CD4-positive, alpha-beta T cell (primary cell): Measurements from ENCODE around the gene SURF2. TPM values are rescaled to one million over a fixed set of nuclear protein-coding genes. Genes with fewer than 3 reads are reported as not detected.

ENCODE experiments used
- ATAC-seq: fragments of 200-7000 bp; cut with Tn5 transposase; one replicate; pipeline ENCODE4 v1.10.0; 2022; ENCODE audit warnings: mild to moderate bottlenecking; ENCODE audit not compliant: poor library complexity
- CTCF ChIA-PET: fragments of 350-600 bp; sonication (Branson Sonifier 250); formaldehyde crosslinking; loops from one replicate; lab custom pipeline; 2021; ENCODE audit warnings: antibody characterized with exemption, inconsistent platforms; lab: Charles Lee
- POLR2A ChIA-PET: fragments of 350-600 bp; sonication (Branson Sonifier 250); formaldehyde crosslinking; loops from one replicate; lab custom pipeline; 2021; ENCODE audit warnings: antibody characterized with exemption, inconsistent platforms; lab: Charles Lee
- DNase-seq, 14 experiments: peaks; one replicate each; pipeline ENCODE4 v3.0.0-alpha.2; 2013 to 2020; ENCODE audit warnings: mixed read lengths in 2 of 14
- H3K27ac ChIP-seq, 2 donors: one replicate each; pipeline versions ENCODE4 v1.5.1 to v1.7.0; 2013; ENCODE audit warnings: low read length in 2 of 2, low read depth in 1 of 2, mild to moderate bottlenecking in 1 of 2
- H3K27me3 ChIP-seq, 2 experiments: 1 replicate in 1 of 2; 2 replicates in 1 of 2; pipeline versions ENCODE4 v1.6.1 to v1.7.0; 2013; ENCODE audit warnings: low read length in 2 of 2, control low read depth in 1 of 2, mild to moderate bottlenecking in 1 of 2, moderate library complexity in 1 of 2; ENCODE audit not compliant: insufficient read depth in 2 of 2, control insufficient read depth in 1 of 2
- H3K36me3 ChIP-seq: one replicate; pipeline ENCODE4 v1.6.1; 2013; ENCODE audit warnings: low read length, control low read depth; ENCODE audit not compliant: insufficient read depth
- H3K4me1 ChIP-seq: one replicate; pipeline ENCODE4 v1.6.1; 2013; ENCODE audit warnings: low read length, control low read depth; ENCODE audit not compliant: insufficient read depth
- H3K4me3 ChIP-seq: one replicate; pipeline ENCODE4 v1.5.1; 2013; ENCODE audit warnings: mild to moderate bottlenecking, low read length, moderate library complexity
- H3K9me3 ChIP-seq, 2 experiments: 1 replicate in 1 of 2; 2 replicates in 1 of 2; pipeline versions ENCODE4 v1.6.1 to v1.7.0; 2013; ENCODE audit warnings: low read length in 2 of 2, mild to moderate bottlenecking in 2 of 2, control low read depth in 1 of 2, moderate library complexity in 1 of 2; ENCODE audit not compliant: control insufficient read depth in 1 of 2, insufficient read depth in 1 of 2
- H3K27ac Mint-ChIP-seq: one replicate; pipeline ENCODE4 v1.8.0; 2020; ENCODE audit warnings: mixed read lengths
- H3K27me3 Mint-ChIP-seq: one replicate; pipeline ENCODE4 v1.8.0; 2021; ENCODE audit warnings: mixed read lengths
- H3K36me3 Mint-ChIP-seq: one replicate; pipeline ENCODE4 v1.8.0; 2021; ENCODE audit warnings: low read depth, mixed read lengths
- H3K4me1 Mint-ChIP-seq: one replicate; pipeline ENCODE4 v1.8.0; 2021; ENCODE audit warnings: low read depth, mixed read lengths
- H3K4me3 Mint-ChIP-seq: one replicate; pipeline ENCODE4 v1.8.0; 2020; ENCODE audit warnings: mild to moderate bottlenecking, mixed read lengths
- H3K9me3 Mint-ChIP-seq: one replicate; pipeline ENCODE4 v1.8.0; 2020; ENCODE audit warnings: mixed read lengths
- intact Hi-C, 2 experiments: fragments of 100-400 bp; cut with DNase I in 1 of 2; cut with micrococcal nuclease in 1 of 2; formaldehyde crosslinking; loops; one replicate each; pipeline versions ENCODE4 v1.15.1 to v1.9.0; 2023 to 2025; cut with DNase I, micrococcal nuclease
- total RNA-seq, 174 experiments: library from RNA in 2 of 174; stranded (reverse) in 2 of 174; gene quantifications; one replicate each; pipeline ENCODE4 v1.2.3 and lab custom pipeline; 2021 to 2026
- TF ChIP-seq, protein P1 (sequence below): fragments of 200-600 bp; IDR thresholded peaks from one replicate; pipeline ENCODE4 v1.8.0; 2022; ENCODE audit warnings: antibody characterized with exemption, mild to moderate bottlenecking

SURF2 gene
- total RNA-seq, 2 experiments from 2014 or later = 12.7 TPM

DNA sequence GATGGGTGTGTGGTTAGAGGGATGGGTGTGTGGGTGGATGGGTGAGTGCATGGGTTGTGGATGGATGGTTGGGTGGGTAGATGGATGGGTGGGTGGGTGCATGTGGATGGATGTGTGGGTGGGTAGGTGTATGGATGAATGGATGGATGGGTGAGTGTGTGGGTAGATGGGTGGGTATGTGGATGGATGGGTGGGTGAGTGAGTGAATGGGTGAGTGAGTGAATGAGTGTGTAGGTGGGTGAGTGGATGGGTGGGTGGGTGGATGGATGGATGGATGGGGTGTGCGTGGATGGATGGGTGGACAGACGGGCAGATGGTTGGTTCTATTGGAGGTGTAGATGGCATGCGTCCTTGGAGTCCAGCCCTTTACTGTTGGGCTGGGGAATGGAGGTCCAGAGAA is 37.0 kb downstream of the SURF2 start:
- no peak for DNase-seq
- H3K27ac Mint-ChIP-seq = no peak overlapping the region
- ATAC-seq = no peak
- TF ChIP-seq, protein P1, sequence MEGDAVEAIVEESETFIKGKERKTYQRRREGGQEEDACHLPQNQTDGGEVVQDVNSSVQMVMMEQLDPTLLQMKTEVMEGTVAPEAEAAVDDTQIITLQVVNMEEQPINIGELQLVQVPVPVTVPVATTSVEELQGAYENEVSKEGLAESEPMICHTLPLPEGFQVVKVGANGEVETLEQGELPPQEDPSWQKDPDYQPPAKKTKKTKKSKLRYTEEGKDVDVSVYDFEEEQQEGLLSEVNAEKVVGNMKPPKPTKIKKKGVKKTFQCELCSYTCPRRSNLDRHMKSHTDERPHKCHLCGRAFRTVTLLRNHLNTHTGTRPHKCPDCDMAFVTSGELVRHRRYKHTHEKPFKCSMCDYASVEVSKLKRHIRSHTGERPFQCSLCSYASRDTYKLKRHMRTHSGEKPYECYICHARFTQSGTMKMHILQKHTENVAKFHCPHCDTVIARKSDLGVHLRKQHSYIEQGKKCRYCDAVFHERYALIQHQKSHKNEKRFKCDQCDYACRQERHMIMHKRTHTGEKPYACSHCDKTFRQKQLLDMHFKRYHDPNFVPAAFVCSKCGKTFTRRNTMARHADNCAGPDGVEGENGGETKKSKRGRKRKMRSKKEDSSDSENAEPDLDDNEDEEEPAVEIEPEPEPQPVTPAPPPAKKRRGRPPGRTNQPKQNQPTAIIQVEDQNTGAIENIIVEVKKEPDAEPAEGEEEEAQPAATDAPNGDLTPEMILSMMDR = no peak
- no peaks in the 10 kb centered on the region for H3K4me1 ChIP-seq
- ChIA-PET CTCF (no interaction called here), POLR2A (no interaction called here)
- H3K4me3 Mint-ChIP-seq = no peak overlapping the region
- H3K9me3 Mint-ChIP-seq = no peaks in the 10 kb centered on the region
- H3K36me3 ChIP-seq = no peaks in the 10 kb centered on the region
- peaks cover 0 to 7% of the 10 kb centered on the region in 2 experiments for H3K27me3 ChIP-seq
- intact Hi-C loops = no loop called here
- H3K9me3 ChIP-seq = peaks cover 0 to 9% of the 10 kb centered on the region in 2 experiments
- H3K27ac ChIP-seq = no peak overlapping the region
- H3K36me3 Mint-ChIP-seq = no peaks in the 10 kb centered on the region
- no peak overlapping the region for H3K4me3 ChIP-seq
- no peaks in the 10 kb centered on the region for H3K27me3 Mint-ChIP-seq
- H3K4me1 Mint-ChIP-seq = no peaks in the 10 kb centered on the region

DNA sequence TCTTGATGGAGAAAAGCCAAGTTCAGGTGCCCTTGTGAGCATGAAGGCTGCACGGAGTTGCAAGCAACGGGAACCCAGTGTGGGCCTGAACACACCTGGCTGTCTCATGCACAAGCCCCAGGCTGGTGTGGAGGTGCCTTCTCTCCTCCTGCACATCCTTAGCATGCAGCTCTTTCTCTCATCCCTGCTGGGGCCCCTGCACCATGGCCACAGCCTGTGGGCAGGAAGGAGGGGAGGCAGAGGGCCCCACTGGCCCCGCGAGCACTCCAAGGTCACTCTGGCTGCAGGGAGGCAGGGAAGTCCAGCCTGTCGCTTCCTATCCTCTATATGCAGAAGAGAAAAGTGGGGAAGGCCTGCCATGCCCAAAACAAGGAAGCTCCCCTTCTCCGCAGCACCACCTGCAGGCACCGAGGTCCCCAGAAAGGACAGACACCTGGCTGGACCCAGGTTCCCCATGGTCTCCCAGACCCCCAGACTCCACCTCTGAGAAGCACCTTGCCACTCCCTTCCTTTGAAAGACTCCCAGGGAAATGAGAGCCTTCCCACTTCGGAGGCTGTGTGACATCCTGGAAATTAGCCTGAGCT is 38.4 kb downstream of the SURF2 start:
- H3K27me3 ChIP-seq = peaks cover 0 to 6% of the 10 kb centered on the region in 2 experiments
- no peaks in the 10 kb centered on the region for H3K4me1 Mint-ChIP-seq
- ChIA-PET POLR2A (no interaction called here), CTCF (no interaction called here)
- no peak overlapping the region for H3K27ac ChIP-seq
- TF ChIP-seq, protein P1 = no peak
- H3K36me3 Mint-ChIP-seq = no peaks in the 10 kb centered on the region
- H3K36me3 ChIP-seq = no peaks in the 10 kb centered on the region
- H3K9me3 Mint-ChIP-seq = no peaks in the 10 kb centered on the region
- no peaks in the 10 kb centered on the region for H3K27me3 Mint-ChIP-seq
- H3K9me3 ChIP-seq = peaks cover 0 to 6% of the 10 kb centered on the region in 2 experiments
- ATAC-seq (no peak), DNase-seq (no peak)
- H3K4me1 ChIP-seq = no peaks in the 10 kb centered on the region
- intact Hi-C loops = no loop called here
- no peak overlapping the region for H3K4me3 Mint-ChIP-seq
- no peak overlapping the region for H3K27ac Mint-ChIP-seq
- no peak overlapping the region for H3K4me3 ChIP-seq

DNA sequence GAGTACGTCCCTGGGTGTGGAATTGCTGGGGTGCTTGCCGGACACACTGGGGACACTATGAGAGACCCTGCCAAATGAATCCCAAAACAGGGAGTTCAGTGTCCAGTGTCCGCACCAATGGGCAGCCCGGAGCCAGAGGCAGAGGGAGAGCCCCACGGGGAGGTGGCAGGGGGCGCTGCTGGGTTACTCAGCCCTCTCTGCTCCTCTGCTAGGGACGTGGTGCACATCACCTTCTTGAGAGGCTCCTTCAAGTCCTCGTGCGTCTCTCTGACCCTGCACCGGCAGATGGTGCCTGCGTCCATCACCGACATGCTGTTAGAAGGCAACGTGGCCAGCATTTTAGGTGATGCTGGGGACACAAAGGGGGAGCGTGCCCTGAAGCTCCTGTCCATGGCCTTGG is 40.6 kb downstream of the SURF2 start:
- Mint-ChIP-seq H3K36me3 (no peaks in the 10 kb centered on the region), H3K4me3 (no peak overlapping the region), H3K4me1 (no peaks in the 10 kb centered on the region), H3K27ac (no peak overlapping the region), H3K9me3 (no peaks in the 10 kb centered on the region), H3K27me3 (no peaks in the 10 kb centered on the region)
- intact Hi-C loops = no loop called here
- ChIA-PET CTCF (interaction anchor here (1.3 kb wide), 1 partner anchor 211 kb away, joined by 3 read pairs; no protein-coding TSS in a partner anchor), POLR2A (no interaction called here)
- no peaks in the 10 kb centered on the region for H3K36me3 ChIP-seq
- no peaks in the 10 kb centered on the region for H3K4me1 ChIP-seq
- no peak overlapping the region for H3K4me3 ChIP-seq
- DNase-seq (no peak), ATAC-seq (no peak)
- no peak overlapping the region for H3K27ac ChIP-seq
- TF ChIP-seq, protein P1 = no peak
- H3K27me3 ChIP-seq = no peaks in the 10 kb centered on the region
- H3K9me3 ChIP-seq = no peaks in the 10 kb centered on the region
